ENCODE measurements around the gene ZDHHC14.
"Not testable (repeated sequence)": the region's sequence is repeated elsewhere in the genome, so short reads cannot be mapped to it uniquely, and the experiment has no call there.

ZDHHC14 gene

GRCh38 chr6:157709555-157709954 is 328.6 kb downstream of the ZDHHC14 start:
- DNase-seq: no peak

GRCh38 chr6:157710604-157711003 is 329.6 kb downstream of the ZDHHC14 start:
- DNase-seq: no peak

- no peak for DNase-seq
Measured at GRCh38 chr6:157711060-157711459, 330.1 kb downstream of the ZDHHC14 start.

- no peak for DNase-seq
Measured at GRCh38 chr6:157712585-157713295, 331.8 kb downstream of the ZDHHC14 start.

GRCh38 chr6:157713451-157714152 is 332.6 kb downstream of the ZDHHC14 start:
- no peak for DNase-seq

GRCh38 chr6:157714153-157714490 is 333.1 kb downstream of the ZDHHC14 start:
- DNase-seq: peak; percentile 72

- no peak for DNase-seq
Measured at GRCh38 chr6:157715728-157716164, 334.8 kb downstream of the ZDHHC14 start.

- no peak for DNase-seq
Measured at GRCh38 chr6:157716251-157716995, 335.4 kb downstream of the ZDHHC14 start.

- DNase-seq: no peak
Measured at GRCh38 chr6:157717340-157717748, 336.4 kb downstream of the ZDHHC14 start.

- no peak for DNase-seq
Measured at GRCh38 chr6:157718503-157719187, 337.7 kb downstream of the ZDHHC14 start.

GRCh38 chr6:157720964-157721363 is 340.0 kb downstream of the ZDHHC14 start:
- DNase-seq: not testable (repeated sequence)

- no peak for DNase-seq
Measured at GRCh38 chr6:157721426-157721825, 340.4 kb downstream of the ZDHHC14 start.

- no peak for DNase-seq
Measured at GRCh38 chr6:157721830-157722229, 340.8 kb downstream of the ZDHHC14 start.

GRCh38 chr6:157723376-157723775 is 342.4 kb downstream of the ZDHHC14 start:
- DNase-seq: no peak

GRCh38 chr6:157724138-157724820 is 343.3 kb downstream of the ZDHHC14 start:
- DNase-seq: no peak

- DNase-seq: no peak
Measured at GRCh38 chr6:157724960-157725741, 344.2 kb downstream of the ZDHHC14 start.

- no peak for DNase-seq
Measured at GRCh38 chr6:157725836-157726235, 344.8 kb downstream of the ZDHHC14 start.

- no peak for DNase-seq
Measured at GRCh38 chr6:157726892-157727628, 346.1 kb downstream of the ZDHHC14 start.

Data from NCI-H2171 (cell line).